ENCODE measurements around the gene KLHDC4. TPM values are rescaled to one million over a fixed set of nuclear protein-coding genes. Genes with fewer than 3 reads are reported as not detected.

The KLHDC4 gene
- 29.3 and 33.0 TPM in 2 replicates for total RNA-seq

DNA sequence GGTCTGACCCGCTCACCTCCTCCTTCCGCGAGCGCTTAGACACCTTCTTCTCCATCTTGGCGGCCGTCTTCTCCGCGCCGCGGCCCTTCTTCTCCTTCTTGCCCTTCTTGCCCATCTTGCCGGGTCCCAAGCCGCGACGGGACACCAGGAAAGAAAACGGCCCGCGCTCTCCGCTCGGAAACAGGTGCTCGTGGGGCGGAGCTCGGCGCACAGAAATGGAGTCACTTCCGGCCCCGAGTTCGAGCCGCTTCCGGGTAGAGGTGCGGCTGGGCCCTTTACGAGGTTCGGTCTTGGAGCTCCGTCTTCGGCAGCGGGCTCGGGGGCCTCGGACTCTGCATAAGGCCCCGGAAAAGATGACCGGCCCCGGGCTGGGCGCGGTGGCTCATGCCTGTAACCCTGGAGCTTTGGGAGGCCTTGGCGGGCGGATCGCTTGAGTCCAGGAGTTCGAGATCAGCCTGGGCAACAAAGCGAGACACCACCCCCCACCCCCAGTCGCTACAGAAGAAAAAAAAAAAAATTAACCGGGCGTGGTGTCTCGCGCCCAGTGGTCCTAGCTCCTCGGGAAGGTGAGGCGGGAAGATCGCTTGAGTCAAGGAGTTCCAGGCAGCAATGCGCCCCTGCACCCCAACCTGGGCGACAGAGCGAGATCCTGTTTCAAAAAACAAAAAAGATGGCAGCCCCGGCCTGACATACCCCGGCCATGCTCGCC is at the start of gene KLHDC4:
Gene KLHDC4 (minus strand): TSS at position 211 of the 709 bp plus-strand sequence. CDS start 96 bp downstream, at position 115.

Other genes with a start within 250 kb of the KLHDC4 start
- not detected in 2 replicates for gene JPH3, start 163.5 kb downstream of the KLHDC4 start, total RNA-seq
- 89.9 and 93.4 TPM in 2 replicates for gene SLC7A5, start 103.5 kb upstream of the KLHDC4 start, total RNA-seq
- gene CA5A, start 170.5 kb upstream of the KLHDC4 start, total RNA-seq: not detected in 2 replicates
- gene BANP, start 185.4 kb upstream of the KLHDC4 start, total RNA-seq: 39.0 and 39.5 TPM in 2 replicates